HL-60/S4 (cell line): ENCODE results near the gene ARF5.

Experiments
- in situ Hi-C: fragments of 300-500 bp; cut with MboI; formaldehyde crosslinking; loops from 2 replicates; pipeline ENCODE4 v1.14.3; 2022; ENCODE audit warnings: low sequenced_read_pairs

Gene ARF5

DNA sequence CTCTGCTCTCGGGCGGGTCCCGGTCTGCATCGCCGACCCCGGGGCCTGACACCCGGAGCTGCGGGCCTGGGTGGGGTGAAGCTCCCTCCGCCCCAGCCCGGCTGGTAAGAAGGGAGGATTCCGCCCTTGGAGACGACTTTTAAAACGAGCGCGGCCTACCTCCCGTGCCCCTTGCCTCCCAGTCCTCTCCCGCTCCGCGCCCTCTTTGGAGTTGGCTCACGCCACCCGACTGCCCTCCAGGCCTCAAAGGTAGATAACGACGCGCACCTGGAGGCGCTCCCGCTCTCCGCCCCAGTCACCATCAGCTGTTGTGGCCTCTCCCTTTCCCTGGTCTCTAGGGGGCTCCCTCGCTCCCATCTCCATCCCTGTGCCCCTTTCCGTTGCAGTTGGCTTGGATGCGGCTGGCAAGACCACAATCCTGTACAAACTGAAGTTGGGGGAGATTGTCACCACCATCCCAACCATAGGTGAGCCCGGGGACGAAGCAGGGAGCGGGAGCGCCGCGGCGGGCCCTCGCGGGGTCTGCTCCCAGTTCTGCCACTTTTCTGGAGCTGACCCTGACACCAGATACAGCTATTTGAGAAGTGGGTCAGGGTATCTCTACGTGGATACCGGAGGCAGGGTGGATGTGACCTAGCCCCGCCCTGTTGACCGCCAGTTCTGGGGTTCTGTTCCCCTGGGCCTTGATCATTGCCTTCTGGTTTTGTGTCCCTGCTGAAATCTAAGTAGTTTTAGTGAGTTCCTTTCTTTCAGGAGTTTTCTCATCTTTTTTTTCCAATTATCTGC lies 679 bp downstream of the ARF5 start:
- in situ Hi-C loops, result no loop called here

DNA sequence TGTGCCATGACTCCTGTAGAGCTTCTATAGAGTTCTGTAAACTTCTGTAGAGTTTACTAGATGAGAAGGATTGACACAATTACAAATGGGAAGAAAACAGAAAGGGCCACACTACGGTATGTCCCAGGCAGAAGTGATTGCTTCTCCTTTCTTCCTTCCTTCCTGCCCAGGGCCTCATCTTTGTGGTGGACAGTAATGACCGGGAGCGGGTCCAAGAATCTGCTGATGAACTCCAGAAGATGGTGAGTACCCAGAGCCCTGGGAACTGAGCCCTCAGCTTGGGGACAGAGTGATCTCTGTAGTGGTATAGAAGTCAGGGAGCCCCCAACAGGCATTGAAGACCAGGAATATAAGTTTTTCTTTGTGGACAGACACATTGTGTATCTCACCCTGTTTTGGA lies 1.7 kb downstream of the ARF5 start:
- in situ Hi-C loops, result no loop called here

DNA sequence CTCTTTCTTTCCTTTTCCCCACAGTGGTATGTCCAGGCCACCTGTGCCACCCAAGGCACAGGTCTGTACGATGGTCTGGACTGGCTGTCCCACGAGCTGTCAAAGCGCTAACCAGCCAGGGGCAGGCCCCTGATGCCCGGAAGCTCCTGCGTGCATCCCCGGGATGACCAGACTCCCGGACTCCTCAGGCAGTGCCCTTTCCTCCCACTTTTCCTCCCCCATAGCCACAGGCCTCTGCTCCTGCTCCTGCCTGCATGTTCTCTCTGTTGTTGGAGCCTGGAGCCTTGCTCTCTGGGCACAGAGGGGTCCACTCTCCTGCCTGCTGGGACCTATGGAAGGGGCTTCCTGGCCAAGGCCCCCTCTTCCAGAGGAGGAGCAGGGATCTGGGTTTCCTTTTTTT lies 3.0 kb downstream of the ARF5 start:
- in situ Hi-C loops, result no loop called here

DNA sequence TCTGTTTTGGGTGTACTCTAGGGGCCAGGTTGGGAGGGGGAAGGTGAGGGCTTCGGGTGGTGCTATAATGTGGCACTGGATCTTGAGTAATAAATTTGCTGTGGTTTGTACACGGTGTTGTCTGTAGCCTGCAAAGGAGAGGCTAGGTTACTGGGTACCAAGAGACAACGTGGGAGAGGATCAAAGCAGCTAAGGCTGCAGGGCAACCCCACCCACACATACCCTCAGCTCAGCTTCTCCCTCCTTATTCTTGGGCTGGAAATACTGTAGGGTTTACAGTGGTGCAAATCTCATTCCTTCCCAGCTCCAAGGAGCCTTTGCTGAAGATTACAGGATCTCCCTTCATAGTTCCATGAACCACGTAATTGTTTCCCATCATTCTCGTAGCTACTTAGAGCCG lies 3.4 kb downstream of the ARF5 start:
- in situ Hi-C loops, result no loop called here

DNA sequence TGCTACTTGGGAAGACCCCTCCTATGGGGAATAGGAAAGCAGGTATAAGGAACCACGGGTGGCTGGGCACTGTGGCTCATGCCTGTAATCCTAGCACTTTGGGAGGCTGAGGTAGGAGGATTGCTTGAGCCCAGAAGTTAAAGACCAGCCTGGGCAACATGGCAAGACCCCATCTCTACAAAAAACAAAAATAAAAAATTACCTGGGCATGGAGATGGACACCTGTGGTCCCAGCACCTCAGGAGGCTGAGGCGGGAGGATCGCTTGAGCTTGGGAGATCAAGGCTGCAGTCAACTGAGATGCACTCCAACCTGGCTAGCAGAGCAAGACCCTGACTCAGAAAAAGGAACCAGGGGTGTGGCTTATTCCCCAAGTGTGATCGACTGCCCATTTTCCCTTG lies 4.3 kb downstream of the ARF5 start:
- in situ Hi-C loops, result no loop called here

DNA sequence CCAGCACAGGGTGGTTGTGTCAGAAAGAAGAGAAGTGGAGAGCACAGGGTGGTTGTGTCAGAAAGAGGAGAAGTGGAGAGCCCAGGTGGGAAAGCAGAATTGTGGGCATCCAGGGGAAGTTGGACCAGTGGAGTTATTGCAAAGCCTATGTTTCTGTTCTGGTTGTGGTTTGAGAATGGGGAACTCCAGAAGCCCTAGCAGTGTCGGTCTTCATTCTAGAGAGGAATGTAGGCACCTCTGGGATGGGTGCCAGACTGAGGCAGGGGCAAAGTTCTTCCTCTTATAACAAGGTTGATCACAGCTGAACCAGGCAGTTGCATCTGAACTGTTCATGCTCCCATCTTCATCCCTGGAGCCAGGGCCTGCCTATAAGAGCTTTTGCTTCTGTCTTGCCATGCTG lies 6.3 kb downstream of the ARF5 start:
- in situ Hi-C loops, result no loop called here

DNA sequence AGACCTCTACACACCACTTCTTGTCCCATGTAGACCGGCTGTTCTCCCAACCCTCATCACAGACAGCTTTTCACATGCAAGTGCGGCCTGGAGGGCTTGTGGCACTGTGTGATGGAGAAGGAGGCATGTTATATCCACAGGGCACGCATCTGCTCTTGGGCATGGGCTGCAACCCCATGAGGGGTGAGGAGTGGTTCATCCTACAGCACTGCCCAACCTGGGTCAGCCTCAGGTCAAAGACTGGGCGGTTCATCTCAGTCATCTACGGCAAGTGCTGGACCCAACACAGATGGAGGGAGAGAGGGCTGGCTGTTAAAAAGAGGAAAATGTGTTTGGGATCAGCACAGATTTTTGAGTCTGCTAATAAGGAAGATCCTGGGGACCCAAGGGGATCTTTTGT lies 7.5 kb downstream of the ARF5 start:
- in situ Hi-C loops, result no loop called here

DNA sequence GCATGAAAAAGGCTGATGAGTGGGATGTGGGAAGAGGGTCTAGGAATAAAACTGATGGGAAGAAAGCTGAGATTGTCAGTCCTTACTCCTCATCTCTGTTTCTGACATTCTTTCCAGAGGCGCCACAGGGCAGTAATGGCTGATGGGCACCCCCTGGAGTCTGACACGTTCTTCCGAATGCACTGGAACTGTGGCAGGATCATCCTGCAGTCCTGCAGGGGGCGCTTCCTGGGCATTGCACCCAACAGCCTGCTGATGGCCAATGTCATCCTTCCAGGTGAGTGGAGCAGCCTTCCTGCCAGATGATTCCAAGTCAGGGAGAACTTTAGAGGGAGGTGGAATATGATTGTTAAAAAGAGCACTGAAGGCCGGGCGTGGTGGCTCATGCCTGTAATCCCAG lies 10.1 kb downstream of the ARF5 start:
- in situ Hi-C loops, result no loop called here

DNA sequence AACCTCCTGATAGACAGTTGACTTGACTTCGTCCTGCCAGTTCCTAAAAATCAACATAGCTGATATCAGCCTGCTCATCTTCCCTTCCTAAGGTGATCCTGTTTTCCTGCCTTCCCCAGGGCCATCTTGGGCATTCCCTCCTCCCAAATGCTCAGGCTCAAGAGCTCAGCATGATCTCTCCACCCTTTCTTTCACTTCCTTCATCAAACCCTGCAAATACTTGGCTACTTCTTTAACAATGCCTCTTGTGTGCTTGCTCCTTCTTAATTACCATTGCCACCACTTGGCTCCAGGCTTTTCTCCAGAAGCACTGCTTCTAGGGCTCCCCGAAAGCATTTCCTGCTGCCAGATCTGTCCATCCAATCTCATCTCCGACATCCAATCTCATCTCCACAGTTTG lies 12.7 kb downstream of the ARF5 start:
- in situ Hi-C loops, result no loop called here

DNA sequence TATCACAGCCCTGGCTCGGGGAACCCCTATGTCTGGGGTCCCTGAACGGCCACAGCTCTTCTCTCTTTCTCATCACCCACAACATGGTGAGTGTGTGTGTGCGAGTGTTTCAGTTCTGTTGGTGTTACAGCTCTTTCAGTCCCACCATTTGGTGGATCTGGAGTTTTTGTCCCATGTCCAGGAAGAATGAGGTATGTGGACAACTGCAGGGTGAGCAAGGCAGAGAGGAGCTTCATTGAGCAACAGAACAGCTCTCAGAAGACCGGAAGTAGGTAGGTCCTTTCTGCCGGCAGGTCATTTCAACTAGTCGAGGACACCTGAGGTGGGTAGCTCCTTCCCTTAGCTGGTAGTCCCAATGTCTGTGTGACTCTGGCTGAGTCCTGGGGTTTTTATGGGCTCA lies 20.2 kb downstream of the ARF5 start:
- in situ Hi-C loops, result no loop called here

DNA sequence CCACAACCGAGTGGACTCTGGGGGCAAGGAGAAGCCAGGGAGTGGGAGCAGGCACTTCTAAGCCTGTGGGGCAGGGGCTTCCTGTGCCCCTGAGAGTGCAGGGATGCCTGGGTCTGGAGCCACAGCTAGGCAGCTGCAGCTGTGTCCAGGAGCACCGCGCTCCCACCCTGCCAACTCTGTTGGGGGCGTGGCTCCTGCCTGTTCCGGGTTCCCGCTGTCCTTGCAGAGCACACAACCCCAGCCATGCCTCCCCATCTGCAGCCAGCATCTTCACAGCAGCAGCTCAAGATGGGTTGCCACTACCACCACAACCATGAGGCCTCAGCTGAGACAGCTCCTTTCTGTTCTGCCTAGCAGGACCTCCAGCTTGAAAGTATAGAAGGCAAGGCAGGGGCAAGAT lies 21.1 kb downstream of the ARF5 start:
- in situ Hi-C loops, result no loop called here

DNA sequence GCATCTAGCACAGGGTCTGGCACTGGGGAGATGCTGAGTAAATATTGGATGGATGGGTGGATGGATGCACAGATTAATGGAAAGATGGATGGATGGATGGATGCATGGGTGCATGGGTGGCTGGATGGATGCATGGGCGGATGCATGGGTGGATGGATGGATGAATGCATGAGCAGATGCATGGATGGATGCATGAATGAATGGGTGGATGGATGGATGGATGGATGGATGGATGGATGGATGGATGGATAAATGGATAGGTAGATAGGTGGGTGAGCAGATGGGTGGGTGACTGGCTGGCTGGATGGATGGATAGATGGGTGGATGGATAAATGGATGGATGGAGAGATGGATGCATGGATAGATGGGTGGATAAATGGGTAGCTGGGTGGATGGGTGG lies 24.1 kb downstream of the ARF5 start:
- in situ Hi-C loops, result no loop called here

DNA sequence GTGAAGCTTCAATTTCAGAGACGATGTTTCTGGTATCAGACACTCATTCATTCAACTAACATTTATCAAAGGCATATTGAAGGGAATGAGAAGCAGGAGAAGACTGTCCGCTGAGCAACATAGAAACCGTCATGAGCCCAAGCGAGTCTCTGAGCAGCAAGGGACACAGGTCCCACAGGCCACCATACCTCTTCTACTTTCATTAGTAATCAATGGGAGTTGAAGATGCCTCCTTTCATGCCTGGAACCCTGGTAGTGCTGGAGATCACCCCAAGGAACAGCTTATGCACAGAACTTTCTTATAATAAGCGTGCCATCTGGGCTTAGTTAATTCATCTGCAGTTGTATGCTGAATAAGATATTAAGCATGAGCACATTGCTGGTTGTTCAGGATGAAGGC lies 28.5 kb downstream of the ARF5 start:
- in situ Hi-C loops, result no loop called here

DNA sequence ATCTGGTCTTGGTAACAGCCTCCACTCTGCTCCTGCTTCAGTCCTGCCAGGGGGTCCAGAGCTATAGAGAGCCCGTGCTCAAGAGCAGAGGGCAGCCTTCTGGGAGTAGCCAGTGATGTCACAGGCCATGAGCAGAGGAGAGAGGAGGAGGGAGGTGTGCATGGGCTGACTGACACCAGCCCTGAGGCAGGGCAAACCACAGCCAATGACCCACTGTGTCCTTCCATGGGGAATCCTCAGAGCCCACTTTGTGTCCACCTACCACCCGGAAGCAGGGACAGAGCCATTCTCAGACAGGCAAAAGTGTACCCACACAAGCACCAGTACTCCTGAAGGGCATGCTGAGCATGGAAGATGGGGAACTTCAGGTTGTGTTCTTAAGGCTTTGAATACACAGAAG lies 29.8 kb downstream of the ARF5 start, which contains the start of gene PAX4:
PAX4 (minus strand) TSS at position 101 of the 400 bp plus-strand sequence. CDS start 2,214 bp downstream, outside the sequence.
- in situ Hi-C loops, result no loop called here

DNA sequence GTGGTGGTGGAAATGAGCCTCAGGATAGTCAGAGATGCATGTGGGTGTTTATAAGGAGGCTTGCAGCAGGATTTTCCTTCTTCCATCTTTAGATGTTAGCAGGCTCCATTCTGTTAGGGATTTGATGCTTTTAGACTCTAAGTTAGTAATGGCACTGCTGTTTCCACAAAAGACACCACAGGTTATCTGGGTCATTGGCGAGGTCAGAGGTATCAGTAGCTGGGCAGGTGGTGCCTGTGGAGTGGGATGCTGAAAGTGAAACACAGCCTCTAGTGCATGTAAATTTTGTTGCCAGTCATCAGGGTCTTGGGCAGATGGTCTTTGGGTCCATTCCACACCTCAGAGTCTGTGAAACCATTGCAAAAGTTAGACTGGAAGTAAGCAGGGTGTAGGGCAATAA lies 30.6 kb downstream of the ARF5 start:
- in situ Hi-C loops, result no loop called here

DNA sequence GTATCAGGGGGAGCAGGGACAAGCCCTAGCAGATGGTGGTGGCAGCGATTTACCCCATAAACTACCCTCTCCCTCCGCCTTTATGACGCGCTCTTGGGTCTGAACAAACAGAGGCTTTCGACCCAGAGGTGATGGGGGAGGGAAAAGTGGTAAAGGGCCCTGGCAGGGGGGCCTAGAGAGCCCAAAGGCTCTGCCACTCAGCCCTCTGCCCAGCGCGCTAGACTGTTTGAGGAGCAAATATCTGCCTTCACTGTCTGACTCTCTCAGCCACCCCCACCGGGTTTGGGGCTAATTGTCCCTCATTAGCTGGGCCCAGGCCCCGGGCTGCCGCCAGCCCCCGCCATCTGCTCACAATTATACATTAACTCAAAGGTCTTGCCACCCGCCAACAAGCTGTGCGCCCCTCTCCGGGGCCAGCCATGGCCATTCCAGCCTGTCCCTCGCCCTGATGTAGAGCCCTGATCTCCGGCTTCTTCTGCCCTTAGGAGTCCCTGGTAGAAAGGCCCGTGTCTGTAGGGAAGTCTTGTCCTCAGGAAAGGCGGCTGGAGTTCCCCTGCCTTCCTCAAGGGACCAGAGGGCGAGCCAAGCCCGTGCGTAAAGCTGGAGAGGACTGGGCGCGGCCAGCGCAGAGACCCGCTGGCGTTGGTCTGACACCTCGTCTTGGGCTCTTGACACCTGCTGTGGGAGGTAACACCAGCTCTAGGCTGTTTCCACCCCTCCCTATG lies 31.6 kb downstream of the ARF5 start:
- in situ Hi-C loops, result no loop called here

DNA sequence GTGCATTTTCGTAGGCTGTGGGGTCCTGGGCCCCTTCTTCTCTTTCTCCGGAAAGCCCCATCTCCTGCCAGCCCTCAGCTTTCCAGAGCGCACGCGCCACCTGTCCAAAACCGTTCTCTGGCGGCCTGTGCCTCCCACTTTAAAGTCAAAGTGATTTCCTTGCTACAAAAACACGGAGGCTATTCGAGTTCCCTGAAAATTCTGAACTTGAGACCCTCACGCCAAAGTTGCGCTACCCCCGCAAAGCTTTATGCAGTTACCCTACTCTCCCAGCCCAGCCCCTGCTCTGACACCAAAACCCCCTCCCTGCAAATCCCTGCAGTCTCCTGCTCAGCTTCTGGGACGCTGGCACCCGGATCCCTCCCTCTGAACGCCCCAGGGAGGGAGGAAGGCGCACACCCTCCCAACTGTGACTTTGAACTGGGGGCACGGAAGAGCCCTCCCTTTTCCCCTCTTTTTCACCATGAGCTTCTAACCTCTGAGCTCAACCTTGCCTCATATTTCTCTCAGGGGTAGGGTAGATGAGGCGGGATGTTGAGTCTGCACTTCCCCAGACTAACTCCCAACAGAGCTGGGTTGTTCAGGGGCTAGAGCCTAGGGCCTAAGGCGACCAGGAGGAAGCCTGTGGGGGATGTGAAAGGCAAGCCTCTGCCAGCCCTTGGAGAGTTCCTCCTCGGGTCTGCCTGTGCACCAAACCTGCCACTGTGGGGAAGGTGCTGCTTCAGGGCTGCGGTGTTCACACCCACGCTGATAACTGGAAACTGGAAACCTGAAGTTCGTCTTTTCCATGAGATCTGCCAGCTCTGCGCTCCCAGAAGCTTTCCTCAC lies 32.4 kb downstream of the ARF5 start:
- in situ Hi-C loops, result no loop called here

DNA sequence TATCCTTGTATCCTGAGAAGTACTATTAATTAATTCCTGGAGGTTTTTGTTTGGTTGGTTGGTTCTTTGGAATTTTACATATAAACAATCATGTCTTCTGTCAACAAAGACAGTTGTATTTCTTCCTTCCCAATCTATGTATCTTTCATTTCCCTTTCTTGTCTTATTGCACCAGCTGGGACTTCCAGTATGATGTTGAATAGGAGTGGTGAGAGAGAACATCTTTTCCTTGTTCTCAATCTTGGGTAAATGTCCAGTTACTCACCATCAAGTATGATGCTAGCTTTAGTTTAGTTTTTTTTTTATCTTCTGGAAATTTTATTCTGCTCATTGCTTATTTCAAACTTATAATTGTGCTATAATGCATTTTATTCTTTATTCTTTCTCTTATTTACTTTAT lies 37.1 kb downstream of the ARF5 start:
- in situ Hi-C loops, result no loop called here

DNA sequence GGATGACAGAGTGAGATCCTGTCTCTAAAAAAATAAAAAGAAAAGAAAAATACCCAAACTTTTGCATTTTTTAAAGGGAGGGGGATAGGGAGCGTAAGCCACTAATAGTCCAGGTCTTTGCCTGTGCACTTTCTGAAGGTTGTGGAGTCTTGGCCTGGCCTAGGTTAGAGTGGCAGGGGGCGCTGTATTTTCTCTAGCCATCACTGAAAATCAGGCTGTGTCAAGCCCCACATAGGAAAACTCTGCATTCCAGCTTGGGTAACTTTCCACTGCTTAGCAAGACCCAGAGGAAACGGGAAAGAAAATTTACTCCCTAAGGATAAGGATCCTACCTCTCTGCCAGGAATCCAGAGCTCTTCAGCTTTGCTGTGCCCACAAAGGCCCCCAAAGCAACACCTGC lies 40.2 kb downstream of the ARF5 start:
- in situ Hi-C loops, result no loop called here

DNA sequence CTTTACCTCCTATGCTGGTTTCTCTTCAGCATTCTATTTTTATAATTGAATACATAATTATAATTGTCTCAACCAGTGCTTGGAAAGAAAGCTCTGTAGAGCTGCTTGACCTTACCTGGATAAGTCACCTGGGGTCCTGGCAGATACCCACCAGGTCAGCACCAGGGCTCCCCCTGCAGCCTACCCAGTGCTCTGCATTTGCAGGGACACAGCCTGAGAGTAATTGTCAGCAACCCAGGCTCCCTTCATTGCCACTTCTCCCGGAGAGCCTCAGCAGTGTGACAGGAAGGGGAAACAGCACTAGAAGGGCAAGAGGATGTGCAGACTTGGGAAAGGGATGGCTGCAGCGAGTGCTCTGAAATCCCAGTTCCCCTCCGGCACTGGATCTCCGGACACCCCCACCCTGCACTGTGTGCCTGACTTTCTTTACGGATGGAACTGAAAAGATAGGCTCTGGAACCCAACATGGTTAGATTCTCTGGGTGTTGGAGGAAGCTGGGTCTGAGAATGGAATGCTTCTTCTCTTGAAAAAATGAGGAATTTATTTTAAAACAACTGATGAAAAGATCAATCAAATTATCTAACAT lies 41.1 kb downstream of the ARF5 start:
- in situ Hi-C loops, result no loop called here

DNA sequence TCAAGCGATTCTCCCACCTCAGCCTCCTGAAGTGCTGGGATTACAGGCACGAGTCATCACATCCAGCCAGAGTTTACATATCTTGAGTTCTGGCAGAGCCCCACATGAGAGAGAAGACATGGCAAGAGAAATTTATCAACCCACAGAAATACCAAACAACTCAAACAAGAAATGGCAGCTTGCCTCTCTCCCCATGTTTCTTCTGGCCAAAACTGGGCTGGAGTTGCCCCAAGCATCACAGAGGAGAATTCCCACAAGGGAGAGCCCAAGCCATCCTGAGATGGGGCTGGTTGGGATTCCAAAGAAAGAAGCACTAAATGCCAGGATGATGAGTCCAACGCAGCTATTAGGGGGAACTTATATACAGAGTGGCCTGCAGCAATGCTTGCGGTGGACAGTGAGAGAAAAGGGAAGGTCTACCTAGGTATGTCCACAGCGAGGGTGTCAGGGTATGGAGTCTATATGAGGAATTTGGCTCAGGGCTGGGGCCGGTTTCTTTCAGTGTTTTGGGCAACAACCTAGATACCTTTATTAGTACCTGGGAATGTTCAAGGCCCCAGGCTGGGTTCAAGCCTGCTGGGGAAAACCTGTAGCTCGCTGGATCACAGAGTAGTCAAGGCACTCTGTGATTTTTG lies 44.2 kb downstream of the ARF5 start:
- in situ Hi-C loops, result no loop called here
